NCI-H1105 (cell line): Measurements from ENCODE around the gene SMAD7.

Source experiments
- DNase-seq: peaks from one replicate; lab custom pipeline; 2025; lab: John Stamatoyannopoulos, UW

SMAD7 gene

GRCh38 chr18:48950536-48951447, at the start of gene SMAD7:
Gene SMAD7, minus strand, starts transcription at chr18:48950965. Its CDS starts 541 bp downstream, at chr18:48950424.
- no peak for DNase-seq

- DNase-seq: no peak
These were observed 48.8 kb upstream of the SMAD7 start for GRCh38 chr18:48999569-48999968.

GRCh38 chr18:48997985-48998831, 47.4 kb upstream of the SMAD7 start:
- DNase-seq: no peak

GRCh38 chr18:48997681-48997984, 46.9 kb upstream of the SMAD7 start:
- DNase-seq: no peak

- DNase-seq: no peak
These were observed 46.2 kb upstream of the SMAD7 start for GRCh38 chr18:48996901-48997463.

GRCh38 chr18:48996041-48996440, 45.3 kb upstream of the SMAD7 start:
- no peak for DNase-seq

GRCh38 chr18:48994926-48995835, 44.4 kb upstream of the SMAD7 start:
- no peak for DNase-seq

- no peak for DNase-seq
These were observed 43.4 kb upstream of the SMAD7 start for GRCh38 chr18:48994044-48994651.

GRCh38 chr18:48993586-48993985, 42.8 kb upstream of the SMAD7 start:
- DNase-seq: no peak

GRCh38 chr18:48992791-48993555, 42.2 kb upstream of the SMAD7 start:
- no peak for DNase-seq

- no peak for DNase-seq
These were observed 41.4 kb upstream of the SMAD7 start for GRCh38 chr18:48992133-48992532.

- no peak for DNase-seq
These were observed 40.9 kb upstream of the SMAD7 start for GRCh38 chr18:48991676-48992075.

- no peak for DNase-seq
These were observed 40.5 kb upstream of the SMAD7 start for GRCh38 chr18:48991319-48991660.

- DNase-seq: no peak
These were observed 39.9 kb upstream of the SMAD7 start for GRCh38 chr18:48990481-48991318.

- DNase-seq: no peak
These were observed 38.8 kb upstream of the SMAD7 start for GRCh38 chr18:48989304-48990303.

- no peak for DNase-seq
These were observed 37.9 kb upstream of the SMAD7 start for GRCh38 chr18:48988508-48989303.

GRCh38 chr18:48987821-48988220, 37.1 kb upstream of the SMAD7 start:
- DNase-seq: no peak
